LNCAP (cell line): ENCODE results near the gene TIMP1.

ENCODE experiments used
- TF ChIP-seq, protein P1 (sequence below): fragments of 450-650 bp; IDR thresholded peaks from 2 replicates; pipeline ENCODE4 v1.5.1; 2017; ENCODE audit warnings: mild to moderate bottlenecking

The TIMP1 gene

DNA sequence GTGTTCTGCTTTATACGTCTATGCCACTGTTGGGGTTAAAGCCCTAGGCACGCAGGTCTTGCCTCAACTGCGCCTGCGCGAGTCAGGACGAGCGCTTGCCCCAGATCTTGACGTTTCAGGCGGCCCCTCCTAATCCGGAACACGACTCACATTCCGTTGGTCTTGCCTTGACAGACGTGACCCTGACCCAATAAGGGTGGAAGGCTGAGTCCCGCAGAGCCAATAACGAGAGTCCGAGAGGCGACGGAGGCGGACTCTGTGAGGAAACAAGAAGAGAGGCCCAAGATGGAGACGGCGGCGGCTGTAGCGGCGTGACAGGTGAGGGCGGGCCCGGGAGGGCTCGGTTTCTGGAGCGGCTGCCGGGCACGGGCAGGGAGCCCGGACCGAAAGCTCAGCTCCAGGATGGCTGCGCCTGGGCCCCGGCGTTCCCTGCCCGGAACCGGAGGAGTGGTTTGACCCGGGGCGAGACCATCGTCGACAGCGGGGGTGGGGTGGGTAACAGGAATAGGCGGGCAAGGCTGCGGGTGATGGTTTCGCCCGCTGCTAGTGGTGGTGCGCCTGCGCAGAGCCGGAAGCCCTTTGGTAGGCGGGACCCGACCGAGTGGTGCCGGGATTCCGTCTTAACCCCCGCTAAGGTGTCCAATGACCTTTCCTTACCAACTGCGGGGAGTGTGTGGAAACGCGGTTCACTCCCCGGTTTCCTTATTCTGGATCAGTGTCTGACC, 21.1 kb upstream of the TIMP1 start, which contains the start of gene ARAF:
ARAF (plus strand) TSS at position 272 of the 725 bp plus-strand sequence. CDS start 1,763 bp downstream, outside the sequence.
- TF ChIP-seq, protein P1, sequence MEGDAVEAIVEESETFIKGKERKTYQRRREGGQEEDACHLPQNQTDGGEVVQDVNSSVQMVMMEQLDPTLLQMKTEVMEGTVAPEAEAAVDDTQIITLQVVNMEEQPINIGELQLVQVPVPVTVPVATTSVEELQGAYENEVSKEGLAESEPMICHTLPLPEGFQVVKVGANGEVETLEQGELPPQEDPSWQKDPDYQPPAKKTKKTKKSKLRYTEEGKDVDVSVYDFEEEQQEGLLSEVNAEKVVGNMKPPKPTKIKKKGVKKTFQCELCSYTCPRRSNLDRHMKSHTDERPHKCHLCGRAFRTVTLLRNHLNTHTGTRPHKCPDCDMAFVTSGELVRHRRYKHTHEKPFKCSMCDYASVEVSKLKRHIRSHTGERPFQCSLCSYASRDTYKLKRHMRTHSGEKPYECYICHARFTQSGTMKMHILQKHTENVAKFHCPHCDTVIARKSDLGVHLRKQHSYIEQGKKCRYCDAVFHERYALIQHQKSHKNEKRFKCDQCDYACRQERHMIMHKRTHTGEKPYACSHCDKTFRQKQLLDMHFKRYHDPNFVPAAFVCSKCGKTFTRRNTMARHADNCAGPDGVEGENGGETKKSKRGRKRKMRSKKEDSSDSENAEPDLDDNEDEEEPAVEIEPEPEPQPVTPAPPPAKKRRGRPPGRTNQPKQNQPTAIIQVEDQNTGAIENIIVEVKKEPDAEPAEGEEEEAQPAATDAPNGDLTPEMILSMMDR, result no peak

DNA sequence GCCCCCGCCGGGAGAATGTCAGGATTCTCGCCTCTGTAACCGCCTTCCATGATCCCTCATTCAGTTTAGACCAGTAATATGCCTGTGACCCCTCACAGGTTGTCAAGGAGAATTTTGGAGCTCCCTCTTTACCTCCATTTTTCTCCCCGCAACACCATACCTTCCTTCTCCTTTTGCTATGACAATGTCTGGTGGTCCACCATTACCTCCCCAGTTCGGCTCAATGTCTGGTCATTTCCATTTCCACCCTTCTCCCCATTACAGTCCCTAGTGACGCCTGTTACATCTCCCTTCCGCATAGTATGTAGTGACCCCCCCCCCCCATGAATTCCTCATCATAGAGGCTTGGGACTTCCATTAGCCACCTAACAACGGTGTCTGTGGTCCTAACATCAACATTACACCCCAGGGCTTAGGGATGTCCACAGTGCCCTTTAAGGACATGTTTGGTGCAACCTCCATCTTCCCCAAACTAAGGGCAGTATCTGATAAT, 20.5 kb upstream of the TIMP1 start:
- TF ChIP-seq, protein P1, result no peak

DNA sequence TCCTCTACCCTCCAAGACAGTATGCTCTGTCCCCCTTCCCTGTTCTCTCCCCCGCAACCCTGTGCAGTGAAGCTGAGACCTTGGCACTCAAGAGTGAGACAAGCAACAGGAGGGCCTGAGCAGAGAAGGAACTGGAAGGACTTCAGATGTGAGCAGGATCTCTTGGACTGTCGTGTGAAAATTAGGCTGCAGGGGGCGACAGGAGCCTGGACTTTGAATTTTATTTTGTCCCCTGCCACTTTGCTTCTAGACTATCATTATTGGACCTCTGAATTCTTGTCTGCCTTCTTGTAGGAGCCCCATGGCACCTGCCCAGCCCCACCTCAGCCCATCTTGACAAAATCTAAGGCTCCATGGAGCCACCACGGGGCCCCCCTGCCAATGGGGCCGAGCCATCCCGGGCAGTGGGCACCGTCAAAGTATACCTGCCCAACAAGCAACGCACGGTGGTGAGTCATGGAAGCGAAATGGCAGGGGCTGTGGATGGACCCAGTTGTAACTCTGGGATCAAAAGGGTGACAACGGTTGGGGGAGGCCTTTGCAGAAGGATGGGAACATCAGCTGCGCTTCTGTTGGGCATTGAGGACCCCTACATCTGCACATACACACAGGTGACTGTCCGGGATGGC, 19.5 kb upstream of the TIMP1 start:
- TF ChIP-seq, protein P1, result no peak; the same call in 1 of the 2 replicates

DNA sequence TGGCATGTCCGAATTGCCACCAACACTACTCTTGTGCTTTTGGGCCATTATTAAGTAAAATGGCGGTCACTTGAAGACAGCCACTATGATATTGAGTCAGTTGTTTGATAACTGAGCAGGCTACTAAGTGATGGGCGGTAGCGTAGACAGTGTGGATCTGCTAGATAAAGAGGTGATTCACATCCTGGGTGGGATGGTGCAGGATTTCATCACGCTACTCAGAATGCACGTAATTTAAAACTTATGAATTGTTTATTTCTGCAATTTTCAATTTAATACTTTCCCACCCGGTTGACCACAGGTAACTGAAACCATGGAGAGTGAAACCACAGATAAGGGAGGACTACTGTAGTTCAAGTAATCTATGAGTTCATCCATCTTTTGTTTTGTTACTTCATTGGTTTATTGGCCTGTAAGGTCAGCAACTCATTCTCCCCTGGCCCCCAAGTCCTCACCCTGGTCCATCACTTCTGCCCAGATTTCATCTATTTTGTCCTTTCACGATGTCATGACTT, 18.4 kb upstream of the TIMP1 start:
- TF ChIP-seq, protein P1, result no peak

DNA sequence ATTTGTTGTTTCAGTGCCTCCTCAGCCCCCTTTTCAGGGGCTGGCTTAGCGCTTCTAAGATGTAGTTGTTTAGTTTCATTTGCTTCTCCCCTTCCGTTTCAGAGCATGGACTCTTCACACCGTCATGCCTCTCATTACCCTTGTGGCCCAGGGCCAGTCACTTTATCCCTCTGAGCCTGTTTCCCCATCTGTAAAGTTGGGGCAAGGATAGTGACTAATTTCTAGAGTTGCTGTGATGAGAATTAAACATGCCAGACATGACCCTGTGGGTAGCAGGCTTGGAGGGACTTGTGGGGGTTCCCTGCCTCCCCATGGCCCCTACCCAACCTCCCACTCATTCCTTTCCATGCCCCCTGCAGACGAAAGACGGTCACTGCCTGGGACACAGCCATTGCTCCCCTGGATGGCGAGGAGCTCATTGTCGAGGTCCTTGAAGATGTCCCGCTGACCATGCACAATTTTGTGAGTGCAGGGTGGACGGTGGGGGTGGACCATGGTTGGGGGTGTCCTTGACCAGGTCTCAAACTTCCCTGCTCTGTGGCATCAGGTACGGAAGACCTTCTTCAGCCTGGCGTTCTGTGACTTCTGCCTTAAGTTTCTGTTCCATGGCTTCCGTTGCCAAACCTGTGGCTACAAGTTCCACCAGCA, 17.7 kb upstream of the TIMP1 start:
- TF ChIP-seq, protein P1, result no peak

DNA sequence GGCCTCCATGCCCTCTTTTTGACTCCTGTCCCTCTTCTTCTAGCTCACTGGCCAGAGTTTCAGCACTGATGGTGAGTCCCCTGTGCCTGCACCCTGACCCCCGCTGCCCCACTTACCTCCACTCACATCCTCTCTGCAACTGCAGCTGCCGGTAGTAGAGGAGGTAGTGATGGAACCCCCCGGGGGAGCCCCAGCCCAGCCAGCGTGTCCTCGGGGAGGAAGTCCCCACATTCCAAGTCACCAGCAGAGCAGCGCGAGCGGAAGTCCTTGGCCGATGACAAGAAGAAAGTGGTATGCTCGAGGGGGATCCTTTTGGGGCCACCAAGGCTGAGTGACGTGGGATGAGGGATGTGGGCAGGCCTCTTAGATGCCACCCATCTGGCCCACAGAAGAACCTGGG, 15.4 kb upstream of the TIMP1 start:
- TF ChIP-seq, protein P1, result no peak

DNA sequence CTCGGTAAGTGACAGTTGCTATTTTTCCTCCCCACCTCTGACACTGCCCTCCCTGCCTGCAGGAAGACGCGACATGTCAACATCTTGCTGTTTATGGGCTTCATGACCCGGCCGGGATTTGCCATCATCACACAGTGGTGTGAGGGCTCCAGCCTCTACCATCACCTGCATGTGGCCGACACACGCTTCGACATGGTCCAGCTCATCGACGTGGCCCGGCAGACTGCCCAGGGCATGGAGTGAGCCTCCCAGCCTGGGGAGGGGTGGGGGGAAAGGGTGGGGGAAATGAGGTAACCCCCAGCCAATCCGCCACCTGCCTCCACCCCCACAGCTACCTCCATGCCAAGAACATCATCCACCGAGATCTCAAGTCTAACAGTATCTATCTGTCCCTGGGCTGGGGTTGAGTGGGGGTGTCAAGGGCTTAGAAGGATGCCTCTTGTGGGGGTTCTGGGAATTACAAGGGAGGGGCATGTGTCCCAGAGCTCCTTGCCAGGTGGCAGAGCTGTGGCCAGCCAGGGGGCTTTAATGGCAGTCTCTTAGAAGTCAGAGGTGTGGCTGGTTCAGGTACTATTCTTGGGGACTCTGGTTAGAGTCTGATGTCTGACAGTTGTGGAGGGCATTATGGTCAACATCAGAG, 13.5 kb upstream of the TIMP1 start:
- TF ChIP-seq, protein P1, result peak; percentile 20; the same call in 1 of the 2 replicates
